GM21390 (cell line): ENCODE measurements around the gene SHROOM3.
"Not testable (repeated sequence)": the region's sequence is repeated elsewhere in the genome, so short reads cannot be mapped to it uniquely, and the experiment has no call there.

Experiments used
- ATAC-seq: cut with Tn5 transposase; IDR thresholded peaks from one replicate; pipeline ENCODE4 v1.9.1; 2021; ENCODE audit not compliant: unreplicated experiment

Gene SHROOM3

GRCh38 chr4:76434901-76435527 lies at the start of gene SHROOM3:
TSS of gene SHROOM3 (plus strand) at chr4:76435229. CDS start at chr4:76436053, 824 bp downstream.
- no peak for ATAC-seq

DNA sequence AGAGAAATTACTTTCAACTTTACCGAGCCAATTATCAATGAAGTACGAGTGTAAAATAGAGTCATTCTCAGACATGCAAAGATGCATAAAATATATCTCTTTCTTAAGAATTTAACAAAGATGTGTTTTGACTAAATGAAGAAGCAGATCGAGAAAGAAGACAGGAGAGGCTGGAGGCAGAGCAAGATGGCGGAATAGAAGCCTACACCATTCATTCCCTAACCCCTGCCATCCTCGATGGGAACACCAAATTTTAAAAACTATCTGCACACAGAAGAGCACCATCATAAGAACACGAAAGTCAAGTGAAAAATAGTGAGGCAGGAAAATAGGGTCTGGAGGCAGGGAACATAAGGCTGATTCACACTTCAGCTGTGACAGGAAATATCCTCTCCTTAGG lies 49.1 kb upstream of the SHROOM3 start:
- no peak for ATAC-seq

- ATAC-seq, result no peak
Observed at GRCh38 chr4:76386566-76387305, 48.3 kb upstream of the SHROOM3 start.

- ATAC-seq, result no peak
Observed at GRCh38 chr4:76388160-76388908, 46.7 kb upstream of the SHROOM3 start.

DNA sequence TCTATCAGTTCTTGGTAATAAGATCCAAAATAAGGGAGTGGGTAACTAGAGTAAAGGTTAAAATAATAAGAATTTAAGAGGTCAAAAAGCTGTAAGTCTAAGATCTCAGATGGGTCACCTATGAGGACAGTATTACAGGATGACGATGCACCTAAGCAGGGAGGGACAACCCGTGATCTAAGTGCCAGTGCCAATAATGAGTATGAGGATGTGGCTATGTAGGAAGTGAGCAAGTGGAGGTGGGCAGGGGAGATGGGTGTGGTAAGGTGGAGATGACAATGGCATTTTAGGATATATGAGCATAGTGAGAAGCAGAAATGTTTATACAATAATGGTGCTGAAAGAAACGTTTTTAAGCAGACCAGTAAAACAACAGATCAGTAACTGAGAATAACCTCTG lies 33.4 kb upstream of the SHROOM3 start:
- ATAC-seq, result no peak

DNA sequence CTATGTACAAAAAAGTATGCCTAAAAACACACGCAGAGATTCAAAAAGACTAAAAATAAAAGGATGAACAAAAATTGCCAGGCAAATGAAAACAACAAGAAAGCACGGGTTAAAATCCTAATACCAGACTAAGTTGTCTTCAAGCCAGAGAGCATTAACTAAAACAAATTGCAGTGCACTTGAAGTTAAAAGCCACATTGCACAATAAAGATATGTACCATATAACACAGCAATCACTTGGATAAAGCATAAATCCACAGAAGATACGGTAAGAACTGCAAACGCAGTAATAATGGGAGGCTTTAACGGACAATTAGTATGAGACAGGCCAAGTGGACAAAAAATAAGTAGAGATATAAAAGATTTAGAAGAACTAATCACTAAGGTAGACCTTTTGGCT lies 28.9 kb upstream of the SHROOM3 start:
- no peak for ATAC-seq

DNA sequence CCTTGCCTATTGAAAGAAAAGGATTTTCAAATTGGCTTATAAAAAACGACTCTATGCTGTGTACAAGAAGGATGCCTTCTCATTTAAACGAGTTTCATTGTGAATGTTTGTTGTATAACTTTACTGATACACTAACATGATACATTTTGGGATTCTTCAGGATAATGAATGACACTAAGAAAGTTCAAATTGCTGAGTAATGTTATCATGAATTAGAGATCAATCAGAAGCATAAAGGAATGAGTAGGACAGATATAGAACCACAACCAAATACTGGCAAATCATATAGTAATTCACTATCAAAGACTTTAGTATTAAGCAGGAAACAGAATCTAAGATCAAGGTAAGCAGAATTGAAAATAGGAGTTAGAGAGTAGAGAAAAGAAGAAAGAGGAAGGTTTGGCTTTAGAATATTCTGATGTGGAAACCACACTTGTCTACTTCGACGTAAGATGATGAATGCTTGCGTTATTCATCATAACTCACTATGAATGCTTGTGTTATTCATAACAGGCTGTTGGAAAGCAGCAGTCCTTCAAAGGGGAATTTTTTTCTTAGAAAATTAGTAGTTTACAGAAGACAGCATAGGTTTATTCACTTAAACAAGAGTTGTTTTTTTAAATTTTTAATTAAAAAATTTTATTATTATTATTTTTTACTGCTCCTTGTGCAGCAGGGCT lies 27.4 kb upstream of the SHROOM3 start:
- no peak for ATAC-seq

- no peak for ATAC-seq
Observed at GRCh38 chr4:76410636-76411035, 24.4 kb upstream of the SHROOM3 start.

DNA sequence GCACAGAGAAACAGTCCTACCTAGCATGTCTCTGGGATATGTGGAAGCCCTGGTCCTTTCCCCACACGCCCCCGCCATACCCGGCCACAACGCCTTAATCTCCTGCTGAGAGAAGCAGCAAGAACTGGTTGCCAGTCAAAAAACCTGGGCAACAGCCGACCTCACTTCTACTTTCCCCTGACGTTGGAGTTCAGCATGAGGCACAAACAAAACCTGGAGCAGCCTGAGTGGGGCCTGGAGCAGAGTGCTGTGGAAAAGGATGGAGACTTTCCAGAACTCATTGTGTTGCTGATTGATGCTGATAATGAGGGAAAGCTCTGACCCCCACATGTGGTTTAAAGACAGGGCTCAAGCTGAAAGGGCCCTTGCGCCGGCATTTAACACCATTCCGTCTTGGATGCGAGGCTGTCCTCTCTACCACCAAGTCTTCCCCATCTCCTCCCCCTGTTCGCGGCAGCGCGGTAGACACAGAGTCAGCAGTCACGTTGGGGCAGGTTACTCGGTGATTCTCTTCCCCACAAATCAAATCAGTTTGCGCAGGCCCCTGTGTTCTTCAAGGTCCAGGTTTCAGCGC lies 14.8 kb upstream of the SHROOM3 start:
- no peak for ATAC-seq

DNA sequence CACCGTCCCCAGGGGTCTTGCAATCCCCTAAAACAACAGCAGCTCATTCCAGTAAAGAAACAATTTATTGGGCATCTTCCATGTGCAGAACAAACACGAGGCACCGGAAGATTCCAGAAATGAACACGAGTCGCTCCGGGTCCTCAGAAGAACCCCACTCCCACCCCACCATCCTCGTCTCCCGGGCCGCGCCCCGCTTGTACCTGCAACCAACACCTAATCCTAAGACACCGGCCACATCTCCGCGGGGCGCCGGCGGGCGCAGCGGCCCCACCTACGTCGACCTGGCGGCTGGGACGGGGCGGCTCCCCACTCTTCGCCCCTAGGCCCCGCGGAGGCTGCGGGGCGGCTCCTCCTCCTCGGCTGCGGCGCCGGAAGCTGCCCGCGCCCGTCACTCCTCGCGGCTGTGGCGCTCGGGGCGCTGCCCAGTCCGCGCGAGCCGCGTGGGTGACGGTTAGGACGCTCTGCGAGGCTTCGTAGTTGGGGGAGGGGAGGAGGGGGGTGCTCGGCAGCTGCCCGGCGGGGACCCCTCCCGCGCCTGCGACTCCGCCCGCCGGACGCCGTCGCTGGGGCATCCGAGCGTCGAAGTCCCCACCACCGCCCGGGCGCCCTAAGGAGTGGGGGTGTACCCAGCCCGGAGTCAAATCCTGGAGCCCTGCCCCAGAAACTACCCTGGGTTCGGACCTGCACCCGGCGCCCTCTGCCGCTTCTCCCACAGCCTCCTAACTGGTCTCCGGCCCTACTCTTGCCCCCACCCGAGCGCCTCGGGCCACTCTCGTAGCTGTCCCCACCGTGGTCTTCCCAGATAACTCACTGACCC lies 14.1 kb upstream of the SHROOM3 start, which contains the start of gene CCDC158:
Gene CCDC158, minus strand, starts transcription at position 380 of the 820 bp plus-strand sequence. CDS start 17,934 bp downstream, outside the sequence.
- no peak for ATAC-seq

- ATAC-seq, result not testable (repeated sequence)
Observed at GRCh38 chr4:76423159-76423558, 11.9 kb upstream of the SHROOM3 start.

- ATAC-seq, result no peak
Observed at GRCh38 chr4:76426272-76426671, 8.8 kb upstream of the SHROOM3 start.

DNA sequence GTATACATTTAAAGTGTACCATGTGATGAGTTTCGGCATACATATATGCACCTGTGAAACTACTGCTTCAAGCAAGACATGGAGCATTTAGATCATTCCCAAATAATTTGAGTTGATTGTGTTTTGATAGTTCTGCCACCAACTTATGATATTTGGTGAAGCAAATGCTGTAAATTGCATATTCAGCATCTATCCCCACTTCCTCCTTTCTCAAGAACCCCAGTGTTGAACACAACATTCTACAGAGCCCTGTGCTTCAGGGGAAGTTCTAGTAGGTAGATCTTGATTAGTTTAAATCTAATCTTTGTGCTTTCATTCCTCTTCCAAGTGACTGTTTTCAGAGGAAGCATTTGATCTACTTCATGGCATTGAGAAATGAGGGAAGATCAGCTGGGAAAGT lies 5.4 kb upstream of the SHROOM3 start:
- no peak for ATAC-seq

- no peak for ATAC-seq
Observed at GRCh38 chr4:76430519-76431388, 4.3 kb upstream of the SHROOM3 start.

DNA sequence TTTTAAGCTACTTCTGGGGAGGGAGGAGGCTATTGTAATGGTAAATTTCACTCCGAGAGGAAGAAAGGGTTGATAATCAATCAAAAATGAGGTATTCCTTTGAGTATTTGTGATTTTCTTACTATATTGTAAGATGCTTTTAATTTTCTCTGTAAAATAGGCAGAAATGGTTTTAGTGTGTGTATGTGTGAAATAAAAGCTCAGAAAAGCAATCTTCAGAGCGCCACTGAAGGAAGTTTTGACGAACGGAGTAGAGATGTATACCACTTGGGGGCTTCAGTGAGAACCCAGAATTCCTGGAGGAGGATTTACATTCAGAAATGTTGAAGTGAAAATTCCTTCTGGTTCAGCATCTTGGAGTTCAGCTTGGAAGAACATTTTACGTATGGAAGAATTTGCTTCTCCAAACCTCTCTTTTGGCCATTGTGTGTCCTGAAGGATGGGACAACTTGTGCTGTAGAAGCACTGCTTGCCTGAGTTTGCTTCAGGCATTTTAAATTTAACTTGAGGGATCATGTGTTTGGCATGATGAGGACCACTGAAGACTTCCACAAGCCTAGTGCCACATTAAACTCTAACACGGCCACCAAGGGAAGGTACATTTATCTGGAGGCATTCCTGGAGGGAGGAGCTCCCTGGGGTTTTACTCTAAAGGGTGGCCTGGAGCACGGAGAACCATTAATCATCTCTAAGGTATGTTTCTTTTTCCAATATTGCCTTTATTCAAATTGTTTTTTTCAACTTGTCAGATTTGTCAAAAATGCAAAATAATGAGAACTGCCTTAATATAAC lies 695 bp downstream of the SHROOM3 start:
- no peak for ATAC-seq

- no peak for ATAC-seq
Observed at GRCh38 chr4:76439491-76439890, 4.5 kb downstream of the SHROOM3 start.

DNA sequence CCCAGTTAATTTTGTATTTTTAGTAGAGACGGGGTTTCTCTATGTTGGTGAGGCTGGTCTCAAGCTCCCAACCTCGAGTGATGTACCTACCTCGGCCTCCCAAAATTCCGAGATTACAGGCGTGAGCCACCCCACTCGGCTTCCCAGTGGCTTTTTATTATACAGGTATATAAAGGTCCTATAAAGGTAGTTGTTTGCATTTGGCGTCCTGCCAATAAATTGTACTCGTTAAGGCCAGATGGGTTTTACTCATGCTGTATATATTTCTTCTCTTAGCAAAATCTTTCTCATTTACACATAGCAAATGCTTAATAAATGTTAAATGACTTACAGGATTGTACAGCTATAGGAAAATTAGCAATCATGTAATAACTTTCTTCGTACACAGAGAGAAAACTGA lies 6.9 kb downstream of the SHROOM3 start:
- ATAC-seq, result no peak

- no peak for ATAC-seq
Observed at GRCh38 chr4:76442807-76443206, 7.8 kb downstream of the SHROOM3 start.
